HG02970 (cell line): ENCODE measurements around the gene ZGLP1.

Experiments
- ATAC-seq: cut with Tn5 transposase; IDR thresholded peaks from one replicate; pipeline ENCODE4 v1.9.1; 2021; ENCODE audit warnings: mild to moderate bottlenecking, moderate library complexity, moderate number of reproducible peaks; ENCODE audit not compliant: unreplicated experiment, low FRiP score

ZGLP1 gene

GRCh38 chr19:10256551-10256950 is 53.1 kb downstream of the ZGLP1 start:
- ATAC-seq = no peak

GRCh38 chr19:10255358-10255757 is 54.3 kb downstream of the ZGLP1 start:
- ATAC-seq = no peak
